Activated CD8-positive, alpha-beta T cell treated with anti-CD3 and anti-CD28 coated beads, Interleukin-2, amount 10 ng/mL, durations not matched to agents 7 days and 5 days (primary cell): ENCODE measurements around the gene ANGEL1. TPM values are rescaled to one million over a fixed set of nuclear protein-coding genes. Genes with fewer than 3 reads are reported as not detected.

ENCODE experiments used
- ATAC-seq: fragments of 150-1000 bp; cut with Tn5 transposase; one replicate; pipeline ENCODE4 v1.10.0; 2021; ENCODE audit warnings: moderate library complexity
- CTCF ChIA-PET: fragments of 350-600 bp; sonication (Branson Sonifier 250); formaldehyde crosslinking; loops from one replicate; lab custom pipeline; 2021; ENCODE audit warnings: antibody characterized with exemption; lab: Charles Lee
- POLR2A ChIA-PET: fragments of 350-600 bp; sonication (Branson Sonifier 250); formaldehyde crosslinking; loops from one replicate; lab custom pipeline; 2021; ENCODE audit warnings: antibody characterized with exemption; lab: Charles Lee
- DNase-seq: peaks from one replicate; pipeline ENCODE4 v3.0.0-alpha.2; 2020
- H3K27ac Mint-ChIP-seq: one replicate; pipeline ENCODE4 v1.8.0; 2021; ENCODE audit warnings: mild to moderate bottlenecking, mixed read lengths
- H3K27me3 Mint-ChIP-seq: one replicate; pipeline ENCODE4 v1.8.0; 2021; ENCODE audit warnings: low read depth, mixed read lengths
- H3K36me3 Mint-ChIP-seq: one replicate; pipeline ENCODE4 v1.8.0; 2021; ENCODE audit warnings: low read depth, mixed read lengths
- H3K4me1 Mint-ChIP-seq: one replicate; pipeline ENCODE4 v1.8.0; 2021; ENCODE audit warnings: low read depth, mixed read lengths
- H3K4me3 Mint-ChIP-seq: one replicate; pipeline ENCODE4 v1.8.0; 2021; ENCODE audit warnings: mild to moderate bottlenecking, mixed read lengths
- H3K9me3 Mint-ChIP-seq: one replicate; pipeline ENCODE4 v1.8.0; 2022; ENCODE audit warnings: mixed read lengths; ENCODE audit not compliant: insufficient read depth
- total RNA-seq, 2 experiments: library from RNA; stranded (reverse); gene quantifications; one replicate each; pipeline ENCODE4 v1.2.3, GENCODE V29; 2021

Gene ANGEL1
- total RNA-seq, 2 experiments from 2014 or later, result 11.5 to 13.7 TPM

- Mint-ChIP-seq H3K9me3 (no peaks in the 10 kb centered on the region), H3K27me3 (no peaks in the 10 kb centered on the region), H3K4me3 (no peak overlapping the region), H3K4me1 (peaks cover 50% of the 10 kb centered on the region), H3K36me3 (peaks cover 8% of the 10 kb centered on the region), H3K27ac (peak overlapping the region; percentile 12)
- ATAC-seq (no peak), DNase-seq (no peak)
- ChIA-PET CTCF (interaction anchor here (0.8 to 8.9 kb wide), 20 partner anchors 8 to 540 kb away, joined by 3 to 104 read pairs (median 6); partner anchors contain the start of gene ANGEL1), POLR2A (no interaction called here)
Measured at GRCh38 chr14:76784266-76784874, 28.3 kb downstream of the ANGEL1 start.

GRCh38 chr14:76782885-76783566, 29.7 kb downstream of the ANGEL1 start:
- H3K36me3 Mint-ChIP-seq, result no peaks in the 10 kb centered on the region
- no peak for DNase-seq

GRCh38 chr14:76782115-76782884, 30.4 kb downstream of the ANGEL1 start:
- H3K4me3 Mint-ChIP-seq, result no peak overlapping the region
- ChIA-PET POLR2A (interaction anchor here (0.5 to 1.0 kb wide), 3 partner anchors 11 to 233 kb away, joined by 3 to 5 read pairs (median 4); no protein-coding TSS in a partner anchor), CTCF (interaction anchor here (0.9 to 8.9 kb wide), 5 partner anchors 10 to 73 kb away, joined by 3 to 104 read pairs (median 5); partner anchors contain the start of gene ANGEL1)
- H3K27me3 Mint-ChIP-seq, result no peaks in the 10 kb centered on the region
- peaks cover 62% of the 10 kb centered on the region for H3K4me1 Mint-ChIP-seq
- H3K27ac Mint-ChIP-seq, result peak overlapping the region; percentile 72
- ATAC-seq (no peak), DNase-seq (no peak)
- H3K9me3 Mint-ChIP-seq, result no peaks in the 10 kb centered on the region
- no peaks in the 10 kb centered on the region for H3K36me3 Mint-ChIP-seq

More at GRCh38 chr14:76782885-76783566, 29.7 kb downstream of the ANGEL1 start:
- H3K4me3 Mint-ChIP-seq, result no peak overlapping the region
- H3K9me3 Mint-ChIP-seq, result no peaks in the 10 kb centered on the region
- CTCF ChIA-PET, result interaction anchor here (0.7 to 8.9 kb wide), 11 partner anchors 11 to 287 kb away, joined by 3 to 104 read pairs (median 7); partner anchors contain the start of gene ANGEL1
- ATAC-seq, result peak; percentile 38
- peak overlapping the region; percentile 72 for H3K27ac Mint-ChIP-seq
- H3K4me1 Mint-ChIP-seq, result peaks cover 56% of the 10 kb centered on the region
- POLR2A ChIA-PET, result interaction anchor here (0.5 to 1.0 kb wide), 2 partner anchors 12 to 232 kb away, joined by 4 to 5 read pairs; no protein-coding TSS in a partner anchor
- no peaks in the 10 kb centered on the region for H3K27me3 Mint-ChIP-seq

GRCh38 chr14:76781648-76782051, 31.0 kb downstream of the ANGEL1 start:
- POLR2A ChIA-PET, result interaction anchor here (0.8 to 0.9 kb wide), 2 partner anchors 10 to 13 kb away, joined by 3 read pairs; no protein-coding TSS in a partner anchor
- H3K4me1 Mint-ChIP-seq, result peaks cover 62% of the 10 kb centered on the region
- peak; percentile 50 for ATAC-seq
- H3K27ac Mint-ChIP-seq, result peak overlapping the region; percentile 72
- H3K4me3 Mint-ChIP-seq, result no peak overlapping the region
- H3K9me3 Mint-ChIP-seq, result no peaks in the 10 kb centered on the region
- peak; percentile 45 for DNase-seq
- CTCF ChIA-PET, result interaction anchor here (0.9 to 8.9 kb wide), 4 partner anchors 13 to 73 kb away, joined by 3 to 104 read pairs (median 21); partner anchors contain the start of gene ANGEL1
- no peaks in the 10 kb centered on the region for H3K36me3 Mint-ChIP-seq
- H3K27me3 Mint-ChIP-seq, result no peaks in the 10 kb centered on the region

- Mint-ChIP-seq H3K9me3 (no peaks in the 10 kb centered on the region), H3K4me1 (peaks cover 62% of the 10 kb centered on the region), H3K27me3 (no peaks in the 10 kb centered on the region), H3K36me3 (no peaks in the 10 kb centered on the region), H3K4me3 (no peak overlapping the region), H3K27ac (peak overlapping the region; percentile 65)
- CTCF ChIA-PET, result interaction anchor here (0.5 to 8.9 kb wide), 5 partner anchors 8 to 149 kb away, joined by 3 to 104 read pairs (median 4); no protein-coding TSS in a partner anchor
- ATAC-seq (no peak), DNase-seq (no peak)
- POLR2A ChIA-PET, result interaction anchor here (0.9 kb wide), 1 partner anchor 10 kb away, joined by 3 read pairs; no protein-coding TSS in a partner anchor
Measured at GRCh38 chr14:76780875-76781647, 31.6 kb downstream of the ANGEL1 start.

- DNase-seq (no peak), ATAC-seq (no peak)
- POLR2A ChIA-PET, result no interaction called here
- Mint-ChIP-seq H3K9me3 (no peaks in the 10 kb centered on the region), H3K27ac (peak overlapping the region; percentile 2), H3K4me1 (peaks cover 62% of the 10 kb centered on the region), H3K27me3 (no peaks in the 10 kb centered on the region), H3K4me3 (no peak overlapping the region), H3K36me3 (no peaks in the 10 kb centered on the region)
- CTCF ChIA-PET, result interaction anchor here (0.7 to 8.9 kb wide), 3 partner anchors 9 to 71 kb away, joined by 3 to 104 read pairs (median 6); no protein-coding TSS in a partner anchor
Measured at GRCh38 chr14:76780360-76780759, 32.3 kb downstream of the ANGEL1 start.

- no peaks in the 10 kb centered on the region for H3K27me3 Mint-ChIP-seq
- CTCF ChIA-PET, result interaction anchor here (3.2 to 8.9 kb wide), 2 partner anchors 31 to 71 kb away, joined by 11 to 104 read pairs; no protein-coding TSS in a partner anchor
- no peak for DNase-seq
Measured at GRCh38 chr14:76780058-76780345, 32.7 kb downstream of the ANGEL1 start.

GRCh38 chr14:76779221-76780057, 33.2 kb downstream of the ANGEL1 start:
- H3K27me3 Mint-ChIP-seq, result no peaks in the 10 kb centered on the region
- CTCF ChIA-PET, result interaction anchor here (3.2 to 8.9 kb wide), 2 partner anchors 31 to 70 kb away, joined by 11 to 104 read pairs; no protein-coding TSS in a partner anchor
- H3K9me3 Mint-ChIP-seq, result no peaks in the 10 kb centered on the region
- H3K36me3 Mint-ChIP-seq, result no peaks in the 10 kb centered on the region
- POLR2A ChIA-PET, result interaction anchor here (0.6 kb wide), 1 partner anchor 9 kb away, joined by 3 read pairs; no protein-coding TSS in a partner anchor
- ATAC-seq (no peak), DNase-seq (no peak)
- no peak overlapping the region for H3K4me3 Mint-ChIP-seq
- peaks cover 57% of the 10 kb centered on the region for H3K4me1 Mint-ChIP-seq
- H3K27ac Mint-ChIP-seq, result peak overlapping the region; percentile 2

More at GRCh38 chr14:76780058-76780345, 32.7 kb downstream of the ANGEL1 start:
- Mint-ChIP-seq H3K4me1 (peaks cover 62% of the 10 kb centered on the region), H3K27ac (peak overlapping the region; percentile 2), H3K36me3 (no peaks in the 10 kb centered on the region), H3K9me3 (no peaks in the 10 kb centered on the region), H3K4me3 (no peak overlapping the region)
- no peak for ATAC-seq
- POLR2A ChIA-PET, result interaction anchor here (0.6 kb wide), 1 partner anchor 9 kb away, joined by 3 read pairs; no protein-coding TSS in a partner anchor

- ChIA-PET POLR2A (no interaction called here), CTCF (interaction anchor here (3.2 kb wide), 1 partner anchor 32 kb away, joined by 11 read pairs; no protein-coding TSS in a partner anchor)
- Mint-ChIP-seq H3K9me3 (no peaks in the 10 kb centered on the region), H3K27ac (peak overlapping the region; percentile 25), H3K27me3 (no peaks in the 10 kb centered on the region), H3K4me3 (no peak overlapping the region), H3K36me3 (no peaks in the 10 kb centered on the region), H3K4me1 (peaks cover 51% of the 10 kb centered on the region)
- no peak for DNase-seq
- no peak for ATAC-seq
Measured at GRCh38 chr14:76778546-76779215, 34.0 kb downstream of the ANGEL1 start.
